KMS-11 (cell line): Measurements from ENCODE around the gene DDX28.

Experiments
- H2AFZ ChIP-seq: fragments of 200-600 bp; sonication (generic); 2 replicates; pipeline ENCODE4 v1.6.1; 2016; ENCODE audit warnings: antibody characterized with exemption, mixed run types, low read depth
- H3K27ac ChIP-seq: fragments of 200-600 bp; sonication (generic); 2 replicates; pipeline ENCODE4 v1.6.1; 2016; ENCODE audit warnings: mild to moderate bottlenecking, mixed run types
- H3K27me3 ChIP-seq: fragments of 200-600 bp; sonication (generic); 2 replicates; pipeline ENCODE4 v1.6.1; 2017; ENCODE audit warnings: mild to moderate bottlenecking, low read depth, mixed run types, moderate library complexity; ENCODE audit not compliant: insufficient read depth
- H3K36me3 ChIP-seq: fragments of 200-600 bp; sonication (generic); 2 replicates; pipeline ENCODE4 v1.6.1; 2017; ENCODE audit warnings: mild to moderate bottlenecking, mixed run types; ENCODE audit not compliant: insufficient read depth
- H3K4me1 ChIP-seq: fragments of 200-600 bp; sonication (generic); 2 replicates; pipeline ENCODE4 v1.6.1; 2016; ENCODE audit warnings: mild to moderate bottlenecking, low read depth, mixed run types; ENCODE audit not compliant: poor library complexity, severe bottlenecking
- H3K4me2 ChIP-seq: fragments of 200-600 bp; sonication (generic); 2 replicates; pipeline ENCODE4 v1.7.0; 2016; ENCODE audit warnings: mild to moderate bottlenecking, mixed run types
- H3K4me3 ChIP-seq: fragments of 200-600 bp; sonication (generic); IDR thresholded peaks from 2 replicates; pipeline ENCODE4 v1.6.1; 2017; ENCODE audit warnings: low read depth, low read length, mixed read lengths; ENCODE audit not compliant: insufficient read depth
- H3K79me2 ChIP-seq: fragments of 200-600 bp; sonication (generic); 2 replicates; pipeline ENCODE4 v1.6.1; 2016; ENCODE audit warnings: low read depth, mixed run types; ENCODE audit not compliant: insufficient read depth
- H3K9ac ChIP-seq: fragments of 200-600 bp; sonication (generic); 2 replicates; pipeline ENCODE4 v1.6.1; 2016; ENCODE audit warnings: mild to moderate bottlenecking, mixed run types
- H4K20me1 ChIP-seq: fragments of 200-600 bp; sonication (generic); 2 replicates; pipeline ENCODE4 v1.6.1; 2016; ENCODE audit warnings: mild to moderate bottlenecking, mixed run types; ENCODE audit not compliant: insufficient read depth
- TF ChIP-seq, protein P1 (sequence below): fragments of 200-600 bp; sonication (generic); conservative IDR thresholded peaks from 2 replicates; pipeline ENCODE4 v1.6.1; 2017; ENCODE audit warnings: low read depth, mild to moderate bottlenecking, antibody characterized with exemption, low read length, moderate library complexity, mixed read lengths

DDX28 gene

DNA sequence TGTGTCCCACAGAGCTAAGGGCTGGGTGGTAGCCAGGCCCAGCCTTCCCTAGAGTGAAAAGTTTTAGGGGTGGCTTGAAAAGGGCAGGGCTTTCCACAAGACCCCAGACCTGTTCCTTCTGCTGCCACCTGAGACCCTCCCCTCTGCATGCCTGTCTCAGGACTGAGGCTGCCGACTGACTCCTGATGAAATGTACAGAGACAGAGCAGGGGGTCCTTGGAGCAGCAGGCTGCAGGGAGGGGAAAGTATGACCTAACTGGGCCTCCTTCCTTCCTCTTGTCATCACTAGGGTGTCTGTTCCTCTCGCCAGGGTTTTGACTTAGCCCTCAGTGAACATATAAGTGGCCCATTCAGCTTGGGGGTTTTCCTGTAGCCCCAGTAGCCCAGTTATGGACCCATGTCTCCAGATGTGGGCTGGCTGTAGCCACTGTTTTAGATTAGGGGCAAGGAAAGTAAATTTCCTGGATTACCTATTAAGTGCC is 47.3 kb upstream of the DDX28 start:
- Histone ChIP-seq H3K9ac (no peak overlapping the region), H3K79me2 (no peaks in the 10 kb centered on the region), H3K27ac (no peak overlapping the region), H3K4me1 (peaks cover 28% of the 10 kb centered on the region), H3K4me2 (no peak overlapping the region), H3K4me3 (no peak overlapping the region), H3K27me3 (no peaks in the 10 kb centered on the region), H3K36me3 (no peaks in the 10 kb centered on the region), H4K20me1 (no peaks in the 10 kb centered on the region), H2AFZ (no peak overlapping the region)
- TF ChIP-seq, protein P1, sequence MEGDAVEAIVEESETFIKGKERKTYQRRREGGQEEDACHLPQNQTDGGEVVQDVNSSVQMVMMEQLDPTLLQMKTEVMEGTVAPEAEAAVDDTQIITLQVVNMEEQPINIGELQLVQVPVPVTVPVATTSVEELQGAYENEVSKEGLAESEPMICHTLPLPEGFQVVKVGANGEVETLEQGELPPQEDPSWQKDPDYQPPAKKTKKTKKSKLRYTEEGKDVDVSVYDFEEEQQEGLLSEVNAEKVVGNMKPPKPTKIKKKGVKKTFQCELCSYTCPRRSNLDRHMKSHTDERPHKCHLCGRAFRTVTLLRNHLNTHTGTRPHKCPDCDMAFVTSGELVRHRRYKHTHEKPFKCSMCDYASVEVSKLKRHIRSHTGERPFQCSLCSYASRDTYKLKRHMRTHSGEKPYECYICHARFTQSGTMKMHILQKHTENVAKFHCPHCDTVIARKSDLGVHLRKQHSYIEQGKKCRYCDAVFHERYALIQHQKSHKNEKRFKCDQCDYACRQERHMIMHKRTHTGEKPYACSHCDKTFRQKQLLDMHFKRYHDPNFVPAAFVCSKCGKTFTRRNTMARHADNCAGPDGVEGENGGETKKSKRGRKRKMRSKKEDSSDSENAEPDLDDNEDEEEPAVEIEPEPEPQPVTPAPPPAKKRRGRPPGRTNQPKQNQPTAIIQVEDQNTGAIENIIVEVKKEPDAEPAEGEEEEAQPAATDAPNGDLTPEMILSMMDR: no peak

DNA sequence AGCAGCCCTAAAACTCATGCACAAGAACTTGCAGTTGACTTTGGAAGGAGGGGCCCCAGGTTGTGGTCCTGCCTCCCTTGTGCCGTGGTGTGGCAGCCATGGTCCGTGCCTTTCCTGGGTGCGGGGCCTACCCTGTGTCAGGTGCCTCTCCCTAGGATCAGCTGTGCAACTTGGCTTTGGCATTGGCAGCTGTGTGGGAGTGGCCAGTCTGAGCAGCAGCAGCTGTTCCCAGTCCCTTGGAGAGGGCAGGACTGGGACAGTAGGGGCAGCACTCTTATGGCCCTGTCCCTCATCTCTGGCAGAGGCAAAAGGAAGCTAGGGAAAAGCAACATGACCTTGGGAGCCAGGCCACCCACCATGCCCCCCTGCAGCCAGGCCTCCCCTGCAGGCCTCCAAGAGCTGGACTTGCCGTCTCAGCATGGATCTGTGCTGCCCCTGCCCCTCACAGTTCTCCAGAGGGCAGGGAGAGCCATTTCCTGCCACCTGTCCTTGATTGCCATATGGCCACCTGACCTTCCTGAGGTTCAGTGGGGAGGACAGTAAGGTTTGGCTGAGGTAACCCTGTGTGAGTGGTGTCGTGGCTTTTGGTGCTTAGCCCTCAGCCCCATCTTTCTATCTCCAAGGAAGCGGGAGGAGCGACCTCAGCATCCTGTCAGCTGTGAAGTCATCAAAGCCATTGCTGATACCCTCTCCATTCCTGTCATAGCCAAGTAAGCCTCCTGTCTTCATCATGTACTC is 46.6 kb upstream of the DDX28 start:
- H3K27ac ChIP-seq: no peak overlapping the region
- H3K79me2 ChIP-seq: no peaks in the 10 kb centered on the region
- H2AFZ ChIP-seq: no peak overlapping the region
- no peaks in the 10 kb centered on the region for H3K27me3 ChIP-seq
- no peak overlapping the region for H3K4me2 ChIP-seq
- H3K9ac ChIP-seq: no peak overlapping the region
- H4K20me1 ChIP-seq: no peaks in the 10 kb centered on the region
- H3K36me3 ChIP-seq: no peaks in the 10 kb centered on the region
- TF ChIP-seq, protein P1: no peak
- no peak overlapping the region for H3K4me3 ChIP-seq
- peaks cover 22% of the 10 kb centered on the region for H3K4me1 ChIP-seq

DNA sequence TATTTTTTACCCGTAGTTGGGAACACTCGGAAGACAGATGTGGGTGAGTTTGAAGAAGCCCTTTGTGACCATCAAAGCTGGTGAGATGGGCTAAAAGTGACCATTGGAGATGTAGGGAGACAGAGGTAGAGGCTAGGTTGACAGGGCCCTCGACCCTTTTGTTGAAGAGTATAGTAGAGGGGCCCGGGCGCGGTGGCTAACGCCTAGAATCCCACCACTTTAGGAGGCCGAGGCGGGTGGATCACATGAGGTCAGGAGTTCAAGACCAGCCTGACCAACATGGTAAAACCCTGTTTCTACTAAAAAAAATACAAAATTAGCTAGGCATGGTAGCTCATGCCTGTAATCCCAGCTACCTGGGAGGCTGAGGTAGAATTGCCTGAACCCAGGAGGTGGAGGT is 45.9 kb upstream of the DDX28 start:
- Histone ChIP-seq H3K36me3 (no peaks in the 10 kb centered on the region), H3K27ac (no peak overlapping the region), H4K20me1 (no peaks in the 10 kb centered on the region), H3K4me3 (no peak overlapping the region), H3K9ac (no peak overlapping the region), H2AFZ (no peak overlapping the region), H3K4me2 (no peak overlapping the region), H3K27me3 (no peaks in the 10 kb centered on the region), H3K79me2 (no peaks in the 10 kb centered on the region), H3K4me1 (peaks cover 14% of the 10 kb centered on the region)
- TF ChIP-seq, protein P1: no peak

DNA sequence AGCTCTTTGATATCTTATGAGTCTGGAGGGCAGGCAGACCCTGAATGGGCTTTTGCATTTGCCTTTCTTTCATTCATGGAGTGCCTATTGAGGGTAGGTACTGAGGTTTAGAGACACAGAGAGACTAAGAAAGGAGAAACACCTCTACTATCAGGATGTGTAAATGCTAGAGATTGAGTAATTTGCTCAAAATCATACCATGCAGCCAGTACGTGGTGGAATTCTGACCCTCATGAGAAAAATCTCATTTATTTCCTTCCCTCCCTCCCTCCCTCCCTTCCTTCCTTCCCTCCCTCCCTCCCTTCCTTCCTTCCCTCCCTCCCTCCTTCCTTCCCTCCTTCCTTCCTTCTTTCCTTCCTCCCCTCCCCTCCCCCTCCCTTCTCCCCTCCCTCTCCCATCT is 43.7 kb upstream of the DDX28 start:
- Histone ChIP-seq H2AFZ (no peak overlapping the region), H3K79me2 (no peaks in the 10 kb centered on the region), H3K9ac (no peak overlapping the region), H3K36me3 (no peaks in the 10 kb centered on the region), H3K4me1 (peaks cover under 1% of the 10 kb centered on the region), H4K20me1 (no peaks in the 10 kb centered on the region), H3K27me3 (no peaks in the 10 kb centered on the region), H3K27ac (no peak overlapping the region), H3K4me3 (no peak overlapping the region), H3K4me2 (no peak overlapping the region)
- TF ChIP-seq, protein P1: no peak
